Mesendoderm (in vitro differentiated cells): ENCODE results near the gene ZDHHC9.

Source experiments
- DNase-seq: peaks from one replicate; pipeline ENCODE4 v3.0.0; 2013
- H2AK5ac ChIP-seq: 2 replicates; pipeline ENCODE4 v1.6.1; 2013; ENCODE audit warnings: low read length, inconsistent platforms
- H2BK120ac ChIP-seq: 2 replicates; pipeline ENCODE4 v1.6.1; 2013; ENCODE audit warnings: low read depth, mild to moderate bottlenecking, low read length, moderate library complexity, mixed read lengths
- H2BK15ac ChIP-seq: replicated peaks from 2 replicates; pipeline ENCODE4 v1.6.1; 2013; ENCODE audit warnings: low read depth, mild to moderate bottlenecking, moderate library complexity
- H2BK5ac ChIP-seq: 2 replicates; pipeline ENCODE4 v1.6.1; 2013; ENCODE audit warnings: low read length, inconsistent platforms
- H3K18ac ChIP-seq: 2 replicates; pipeline ENCODE4 v1.6.1; 2013; ENCODE audit warnings: mild to moderate bottlenecking, low read length, mixed read lengths
- H3K23ac ChIP-seq: one replicate; pipeline ENCODE4 v1.6.1; 2013; ENCODE audit warnings: low read length
- H3K27ac ChIP-seq: 2 replicates; pipeline ENCODE4 v1.5.1; 2013; ENCODE audit warnings: low read depth, mild to moderate bottlenecking, inconsistent platforms, low read length, moderate library complexity
- H3K27me3 ChIP-seq: 2 replicates; pipeline ENCODE4 v1.6.1; 2013; ENCODE audit warnings: low read length, control low read depth, mild to moderate bottlenecking, inconsistent platforms; ENCODE audit not compliant: insufficient read depth, poor library complexity
- H3K36me3 ChIP-seq: 2 replicates; pipeline ENCODE4 v1.6.1; 2013; ENCODE audit warnings: low read length, inconsistent platforms; ENCODE audit not compliant: control insufficient read depth, insufficient read depth
- H3K4ac ChIP-seq: one replicate; pipeline ENCODE4 v1.6.1; 2013; ENCODE audit warnings: low read depth, mild to moderate bottlenecking, low read length, moderate library complexity
- H3K4me1 ChIP-seq: 2 replicates; pipeline ENCODE4 v1.6.1; 2013; ENCODE audit warnings: low read depth, low read length, inconsistent platforms; ENCODE audit not compliant: control insufficient read depth
- H3K4me2 ChIP-seq: 2 replicates; pipeline ENCODE4 v1.6.1; 2013; ENCODE audit warnings: low read length
- H3K4me3 ChIP-seq: 2 replicates; pipeline ENCODE4 v1.5.1; 2013; ENCODE audit warnings: mild to moderate bottlenecking, low read length
- H3K56ac ChIP-seq: one replicate; pipeline ENCODE4 v1.6.1; 2013; ENCODE audit warnings: low read length
- H3K79me1 ChIP-seq: 2 replicates; pipeline ENCODE4 v1.6.1; 2013; ENCODE audit warnings: low read length, inconsistent platforms
- H3K79me2 ChIP-seq: 2 replicates; pipeline ENCODE4 v1.6.1; 2013; ENCODE audit warnings: mild to moderate bottlenecking, low read length; ENCODE audit not compliant: control insufficient read depth, insufficient read depth
- H3K9ac ChIP-seq: 2 replicates; pipeline ENCODE4 v1.6.1; 2013; ENCODE audit warnings: low read length, inconsistent platforms
- H4K5ac ChIP-seq: one replicate; pipeline ENCODE4 v1.6.1; 2013; ENCODE audit warnings: low read length
- H4K8ac ChIP-seq: one replicate; pipeline ENCODE4 v1.6.1; 2013; ENCODE audit warnings: low read depth, mild to moderate bottlenecking, control low read depth, low read length, moderate library complexity
- WGBS: extraction: QIAGEN DNeasy Blood & Tissue Kit; methylation state at CpG from one replicate; pipeline ENCODE4 v1.1.7; 2013; ENCODE audit warnings: low lambda C conversion rate, missing lambda C conversion rate; ENCODE audit not compliant: insufficient coverage; ENCODE audit errors: extremely low coverage; 5-methylcytosine and 5-hydroxymethylcytosine counted together

The ZDHHC9 gene

DNA sequence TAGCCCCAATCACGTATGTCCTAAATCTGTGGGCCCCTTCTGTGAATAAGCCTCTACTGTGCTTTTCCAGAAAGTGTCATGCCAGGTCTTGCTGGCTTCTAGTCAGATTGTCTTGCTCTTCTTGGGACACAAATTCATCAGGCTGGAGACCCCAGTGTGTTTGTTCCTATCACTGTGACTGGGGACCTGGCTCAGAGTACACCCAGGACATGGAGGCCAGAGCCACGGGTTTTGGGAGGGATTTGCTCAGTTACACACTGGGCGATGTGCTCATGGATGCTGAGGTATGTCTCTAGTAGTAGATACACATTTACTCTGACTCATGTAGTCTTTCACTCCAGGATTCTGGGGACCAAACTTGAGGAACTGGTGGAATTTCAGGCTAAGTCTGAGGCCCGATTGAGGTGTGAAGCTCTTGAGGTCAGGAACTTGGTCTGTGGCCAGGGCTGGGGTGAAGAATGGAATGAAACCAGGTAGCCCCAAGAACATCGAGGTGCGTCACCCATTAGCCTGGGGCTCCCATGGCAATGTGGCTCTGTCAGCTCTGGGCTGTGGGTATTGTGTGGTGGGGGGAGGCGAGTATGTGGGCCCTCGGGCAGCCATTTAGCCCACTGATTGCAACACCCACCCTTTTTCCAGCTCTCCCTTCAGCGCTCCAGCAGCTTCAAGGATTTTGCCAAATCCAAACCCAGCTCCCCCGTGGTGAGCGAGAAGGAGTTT lies 56.2 kb downstream of the ZDHHC9 start:
- Histone ChIP-seq H3K27ac (no peak overlapping the region), H3K36me3 (no peaks in the 10 kb centered on the region), H2BK5ac (no peak overlapping the region), H3K18ac (no peak overlapping the region), H3K4ac (no peak overlapping the region), H4K8ac (no peak overlapping the region), H4K5ac (no peak overlapping the region), H3K4me3 (no peak overlapping the region), H3K9ac (no peak overlapping the region), H3K79me2 (no peaks in the 10 kb centered on the region), H3K4me1 (no peaks in the 10 kb centered on the region), H3K27me3 (no peaks in the 10 kb centered on the region), H3K23ac (no peak overlapping the region), H2AK5ac (no peak overlapping the region), H2BK120ac (no peak overlapping the region), H3K4me2 (no peak overlapping the region), H3K79me1 (no peaks in the 10 kb centered on the region), H3K56ac (no peak overlapping the region), H2BK15ac (no peak overlapping the region)
- peak; percentile 35 for DNase-seq
- no CpG with 5 or more reads among the region's 11 CpGs for WGBS

DNA sequence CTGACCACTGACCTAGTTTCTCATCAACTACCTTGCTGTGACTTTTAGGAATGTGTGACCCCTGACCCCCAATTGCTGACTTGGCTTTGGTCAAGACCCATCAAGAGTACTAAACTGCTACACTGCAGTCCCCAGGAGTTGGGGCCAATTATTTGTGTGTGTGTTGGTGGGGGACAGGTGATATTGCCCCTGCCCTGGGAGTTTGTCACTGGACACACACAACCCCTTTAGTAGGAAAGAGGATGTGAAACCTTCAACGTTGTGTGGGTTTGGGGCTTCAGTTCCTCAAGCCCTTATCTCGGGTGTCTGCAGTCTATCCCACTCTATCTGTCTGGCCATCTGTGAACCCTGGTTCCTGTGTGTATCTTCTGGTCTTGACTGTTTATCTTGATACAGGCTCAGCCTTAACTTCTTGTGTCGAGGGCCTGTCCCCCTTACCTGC lies 57.5 kb downstream of the ZDHHC9 start:
- Histone ChIP-seq H3K56ac (no peak overlapping the region), H3K27me3 (no peaks in the 10 kb centered on the region), H3K18ac (no peak overlapping the region), H4K5ac (no peak overlapping the region), H3K36me3 (no peaks in the 10 kb centered on the region), H3K23ac (no peak overlapping the region), H2BK5ac (no peak overlapping the region), H2BK120ac (no peak overlapping the region), H3K4me3 (no peak overlapping the region), H3K79me2 (no peaks in the 10 kb centered on the region), H4K8ac (no peak overlapping the region), H3K27ac (no peak overlapping the region), H3K79me1 (no peaks in the 10 kb centered on the region), H2BK15ac (no peak overlapping the region), H3K9ac (no peak overlapping the region), H2AK5ac (no peak overlapping the region), H3K4me1 (no peaks in the 10 kb centered on the region), H3K4ac (no peak overlapping the region), H3K4me2 (no peak overlapping the region)
- DNase-seq, result no peak
- no CpG with 5 or more reads among the region's 3 CpGs for WGBS

- Histone ChIP-seq H3K36me3 (no peaks in the 10 kb centered on the region), H3K4ac (no peak overlapping the region), H3K18ac (no peak overlapping the region), H3K56ac (no peak overlapping the region), H3K27me3 (no peaks in the 10 kb centered on the region), H3K9ac (no peak overlapping the region), H2BK120ac (no peak overlapping the region), H3K4me3 (no peak overlapping the region), H3K23ac (no peak overlapping the region), H3K79me1 (no peaks in the 10 kb centered on the region), H2AK5ac (no peak overlapping the region), H4K8ac (no peak overlapping the region), H3K4me2 (no peak overlapping the region), H2BK5ac (no peak overlapping the region), H3K79me2 (no peaks in the 10 kb centered on the region), H4K5ac (no peak overlapping the region), H2BK15ac (no peak overlapping the region), H3K4me1 (no peaks in the 10 kb centered on the region), H3K27ac (no peak overlapping the region)
- no peak for DNase-seq
- WGBS, result no CpG with 5 or more reads among the region's 11 CpGs
Observed at GRCh38 chrX:129785160-129785947, 58.3 kb downstream of the ZDHHC9 start.

DNA sequence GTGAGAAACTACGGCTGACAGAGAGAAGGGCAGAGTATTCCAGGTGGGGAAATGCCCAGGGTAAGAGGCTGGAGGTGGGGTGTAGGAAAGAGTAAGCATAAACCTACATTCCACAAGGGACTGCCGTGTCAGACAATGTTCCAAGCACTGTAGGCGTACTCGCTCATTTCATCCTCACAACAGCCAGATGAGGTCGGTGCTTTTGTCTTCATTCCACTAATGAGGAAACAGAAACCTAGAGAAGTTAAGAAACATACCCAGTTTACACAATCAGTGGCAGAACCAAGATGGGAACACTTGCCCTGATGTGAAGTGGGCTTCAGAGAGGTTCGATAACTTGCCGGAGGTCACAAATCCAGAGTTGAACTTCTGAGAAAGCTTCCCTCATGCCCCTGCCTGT lies 59.3 kb downstream of the ZDHHC9 start:
- WGBS, result no CpG with 5 or more reads among the region's 7 CpGs
- H2BK15ac ChIP-seq, result no peak overlapping the region
- H2AK5ac ChIP-seq, result no peak overlapping the region

DNA sequence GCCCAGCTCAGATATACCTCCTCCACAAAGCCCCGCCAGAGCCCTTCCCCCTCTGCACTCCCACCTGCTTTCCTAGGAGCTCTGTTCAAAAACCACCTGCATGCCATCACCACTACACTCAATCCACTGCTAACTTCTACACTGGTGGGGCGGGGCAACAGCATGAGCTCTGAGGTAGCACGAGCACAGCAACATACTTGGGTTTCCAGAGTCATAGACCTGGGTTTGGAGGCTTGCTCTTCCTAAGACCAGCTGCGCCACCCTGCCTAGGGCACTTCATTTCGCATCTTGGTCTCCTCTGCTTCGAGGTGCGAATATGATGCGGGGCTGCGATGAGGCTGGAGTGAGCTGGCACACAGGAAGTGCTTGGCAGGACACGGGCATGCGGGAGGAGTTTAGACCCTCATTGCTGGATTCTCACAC lies 60.4 kb downstream of the ZDHHC9 start:
- no peak overlapping the region for H3K9ac ChIP-seq
- no peak overlapping the region for H3K23ac ChIP-seq
- no CpG with 5 or more reads among the region's 11 CpGs for WGBS
- H3K79me1 ChIP-seq, result no peaks in the 10 kb centered on the region
- no peaks in the 10 kb centered on the region for H3K27me3 ChIP-seq
- H3K56ac ChIP-seq, result no peak overlapping the region
- no peak overlapping the region for H2AK5ac ChIP-seq
- H2BK120ac ChIP-seq, result no peak overlapping the region
- no peak overlapping the region for H4K5ac ChIP-seq
- H2BK5ac ChIP-seq, result no peak overlapping the region
- H3K4me2 ChIP-seq, result no peak overlapping the region
- H3K4ac ChIP-seq, result no peak overlapping the region
- H3K36me3 ChIP-seq, result no peaks in the 10 kb centered on the region
- H3K4me3 ChIP-seq, result no peak overlapping the region
- no peak overlapping the region for H4K8ac ChIP-seq
- H3K79me2 ChIP-seq, result no peaks in the 10 kb centered on the region
- no peaks in the 10 kb centered on the region for H3K4me1 ChIP-seq
- DNase-seq, result no peak
- no peak overlapping the region for H3K27ac ChIP-seq
- H3K18ac ChIP-seq, result no peak overlapping the region
- H2BK15ac ChIP-seq, result no peak overlapping the region

More for the DNA sequence above, 59.3 kb downstream of the ZDHHC9 start:
- no peaks in the 10 kb centered on the region for H3K79me1 ChIP-seq
- H3K27ac ChIP-seq, result no peak overlapping the region
- H3K4me3 ChIP-seq, result no peak overlapping the region
- no peak for DNase-seq
- no peak overlapping the region for H4K5ac ChIP-seq
- no peaks in the 10 kb centered on the region for H3K27me3 ChIP-seq
- no peak overlapping the region for H2BK120ac ChIP-seq
- H3K18ac ChIP-seq, result no peak overlapping the region
- H3K4ac ChIP-seq, result no peak overlapping the region
- no peak overlapping the region for H3K4me2 ChIP-seq
- no peaks in the 10 kb centered on the region for H3K36me3 ChIP-seq
- no peaks in the 10 kb centered on the region for H3K4me1 ChIP-seq
- no peak overlapping the region for H2BK5ac ChIP-seq
- no peak overlapping the region for H3K9ac ChIP-seq
- no peak overlapping the region for H3K23ac ChIP-seq
- no peak overlapping the region for H3K56ac ChIP-seq
- H3K79me2 ChIP-seq, result no peaks in the 10 kb centered on the region
- no peak overlapping the region for H4K8ac ChIP-seq
